Activated CD4-positive, alpha-beta T cell treated with anti-CD3 and anti-CD28 coated beads for 24 hours (primary cell): ENCODE measurements around the gene PLA2G2F.

Experiments used
- DNase-seq, 2 donors: peaks; one replicate each; pipeline ENCODE4 v3.0.0-alpha.2; 2020; ENCODE audit warnings: low read depth in 2 of 2

The PLA2G2F gene

DNA sequence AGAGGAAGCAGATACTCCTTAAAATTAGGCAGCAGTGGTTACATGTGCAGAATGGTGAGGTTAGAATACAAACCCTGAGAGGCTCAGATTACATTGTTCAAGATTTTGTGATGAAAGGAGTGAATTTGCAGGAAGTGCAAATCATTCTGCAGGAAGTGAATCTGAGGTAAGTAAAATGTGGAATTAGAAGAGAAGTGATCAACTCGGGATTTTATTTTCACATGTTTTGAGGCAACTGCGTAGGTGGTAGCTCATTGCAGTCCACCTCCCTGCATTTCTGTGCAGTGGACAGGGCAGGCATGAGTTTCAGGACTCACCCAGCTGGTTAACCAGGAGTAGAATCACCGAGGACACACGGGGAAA is 49.3 kb downstream of the PLA2G2F start:
- DNase-seq, result no peak

DNA sequence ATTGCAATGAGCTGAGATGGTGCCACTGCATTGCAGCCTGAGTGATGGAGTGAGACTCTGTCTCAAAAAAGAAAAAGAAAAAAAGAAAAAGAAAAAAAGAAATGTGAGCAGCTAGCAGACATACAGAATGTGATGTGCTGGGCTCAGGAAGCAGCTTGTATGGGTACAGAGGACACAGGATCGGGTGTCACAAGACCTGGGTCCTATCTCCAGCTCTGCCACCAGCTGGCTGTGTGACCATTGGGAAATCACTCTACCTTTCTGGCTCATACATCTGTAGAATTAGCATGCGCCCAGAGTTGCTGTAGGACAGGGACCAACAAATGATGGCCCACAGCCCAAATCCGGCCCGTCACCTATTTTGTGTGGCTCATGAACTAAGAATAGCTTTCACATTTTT is 50.5 kb downstream of the PLA2G2F start:
- DNase-seq, result no peak

DNA sequence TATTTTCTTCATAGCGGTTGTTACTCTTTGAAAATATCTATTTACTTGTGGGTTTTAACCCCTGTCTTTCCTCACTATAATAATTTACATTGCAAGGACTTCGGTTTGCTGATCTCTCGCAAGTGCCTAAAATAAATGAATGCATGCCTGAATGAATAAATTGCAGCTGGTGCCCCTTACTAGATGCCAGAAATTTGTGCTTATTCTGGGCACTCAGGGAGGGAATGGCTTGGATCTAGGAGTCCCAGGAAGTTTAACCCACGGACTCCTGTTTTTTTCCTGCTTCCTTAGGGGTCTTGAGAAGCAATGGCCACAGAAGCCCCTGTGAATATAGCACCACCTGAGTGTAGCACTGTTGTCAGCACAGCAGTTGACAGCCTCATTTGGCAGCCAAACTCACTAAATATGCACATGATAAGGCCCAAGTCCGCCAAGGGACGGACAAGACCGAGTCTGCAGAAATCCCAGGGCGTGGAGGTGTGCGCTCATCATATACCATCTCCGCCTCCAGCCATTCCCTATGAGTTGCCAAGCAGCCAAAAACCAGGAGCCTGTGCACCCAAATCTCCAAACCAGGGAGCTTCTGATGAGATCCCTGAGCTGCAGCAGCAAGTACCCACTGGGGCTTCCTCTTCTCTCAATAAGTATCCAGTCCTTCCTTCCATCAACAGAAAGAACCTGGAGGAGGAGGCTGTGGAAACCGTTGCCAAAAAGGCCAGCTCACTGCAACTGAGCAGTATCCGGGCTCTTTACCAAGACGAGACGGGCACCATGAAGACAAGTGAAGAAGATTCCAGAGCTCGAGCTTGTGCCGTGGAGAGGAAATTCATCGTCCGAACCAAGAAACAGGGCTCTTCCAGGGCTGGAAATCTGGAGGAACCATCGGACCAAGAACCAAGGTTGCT is 51.4 kb downstream of the PLA2G2F start:
- DNase-seq, result no peak

DNA sequence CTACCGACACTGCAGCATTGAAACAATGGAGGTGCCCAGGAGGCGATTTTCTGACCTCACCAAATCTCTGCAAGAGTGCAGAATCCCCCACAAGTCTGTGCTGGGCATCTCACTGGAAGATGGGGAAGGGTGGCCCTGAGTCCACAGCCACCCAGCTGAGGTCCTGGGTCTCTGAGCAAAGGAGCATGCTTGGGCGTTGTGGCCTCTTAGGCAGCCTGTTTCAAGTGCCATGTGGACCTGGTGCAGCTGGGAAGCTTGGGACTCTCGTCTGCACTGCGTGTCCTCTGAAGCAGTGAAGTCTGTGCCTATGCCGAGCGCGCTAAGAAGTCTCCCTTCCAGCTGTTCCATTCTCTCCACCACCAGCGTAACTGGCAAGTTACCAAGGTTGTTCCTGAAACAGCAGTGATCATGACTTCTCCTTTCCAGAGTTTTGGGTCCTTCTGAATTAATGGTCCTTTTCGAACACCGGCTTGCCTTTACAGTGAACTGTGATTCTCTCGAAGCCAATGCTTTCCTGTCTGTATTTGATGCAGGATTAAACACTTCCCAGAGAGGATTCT is 52.2 kb downstream of the PLA2G2F start:
- no peak for DNase-seq

DNA sequence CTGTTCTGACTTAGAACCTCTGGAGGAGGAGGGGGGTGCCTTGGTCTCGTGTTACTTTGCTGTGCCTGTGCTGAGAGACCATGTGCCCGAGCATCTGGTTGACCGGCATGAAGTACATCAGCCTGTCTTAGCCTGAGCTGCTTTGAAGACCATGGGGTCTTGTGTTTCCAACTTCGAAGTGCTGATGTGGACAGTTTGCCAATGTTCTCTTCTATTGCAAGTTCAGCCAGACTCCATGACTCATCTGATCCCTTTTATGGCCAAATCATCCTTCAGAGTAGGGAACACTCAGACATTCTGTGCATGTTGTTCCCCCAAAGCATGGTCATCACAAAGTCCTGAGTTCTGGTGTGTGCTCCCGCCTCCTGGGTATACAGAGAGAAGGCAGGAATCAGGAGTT is 53.2 kb downstream of the PLA2G2F start:
- no peak for DNase-seq

DNA sequence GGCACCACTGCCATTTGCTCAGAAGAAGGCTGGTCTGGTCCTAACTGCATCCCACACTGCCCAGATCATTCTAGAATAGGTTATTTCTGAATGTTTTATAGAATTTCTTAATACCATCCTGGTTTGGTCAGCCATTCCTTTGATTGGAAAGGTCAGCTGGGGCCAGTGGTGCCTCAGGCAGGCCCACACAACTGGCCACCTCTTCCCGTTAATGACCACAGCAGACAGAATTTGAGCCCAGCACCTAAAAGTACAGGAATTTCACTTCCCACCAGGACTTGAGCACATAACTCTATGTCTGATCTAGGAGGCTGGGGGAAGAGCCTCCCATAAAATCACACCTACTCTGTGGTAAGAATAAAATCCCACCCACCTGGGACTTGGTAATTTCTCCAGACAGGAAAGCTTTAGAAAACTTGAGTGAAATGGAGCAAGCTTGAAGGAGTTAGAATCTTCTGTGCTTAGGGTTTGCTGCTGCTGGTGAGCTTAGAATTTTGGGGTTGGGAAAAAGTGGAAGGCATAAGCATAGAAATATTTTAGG is 53.8 kb downstream of the PLA2G2F start:
- DNase-seq, result no peak

DNA sequence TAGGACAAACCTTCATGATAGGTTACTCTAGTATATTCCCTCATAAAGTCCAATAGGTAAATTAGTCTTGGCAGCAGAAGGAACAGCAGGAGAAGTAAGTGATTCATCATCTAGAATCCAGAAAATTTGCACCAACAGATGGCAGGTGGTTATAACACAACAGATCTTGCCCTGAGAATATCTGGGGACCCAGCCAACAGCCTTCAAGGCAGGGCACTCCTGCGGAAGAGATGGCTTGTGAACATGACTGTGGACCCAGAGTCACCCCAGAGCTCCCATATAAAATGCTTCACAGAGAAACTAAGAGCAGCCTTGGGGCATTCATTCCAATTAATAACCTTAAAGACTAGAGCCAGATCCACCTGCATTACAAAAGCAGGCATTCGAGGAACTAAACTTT is 55.1 kb downstream of the PLA2G2F start:
- DNase-seq, result no peak

DNA sequence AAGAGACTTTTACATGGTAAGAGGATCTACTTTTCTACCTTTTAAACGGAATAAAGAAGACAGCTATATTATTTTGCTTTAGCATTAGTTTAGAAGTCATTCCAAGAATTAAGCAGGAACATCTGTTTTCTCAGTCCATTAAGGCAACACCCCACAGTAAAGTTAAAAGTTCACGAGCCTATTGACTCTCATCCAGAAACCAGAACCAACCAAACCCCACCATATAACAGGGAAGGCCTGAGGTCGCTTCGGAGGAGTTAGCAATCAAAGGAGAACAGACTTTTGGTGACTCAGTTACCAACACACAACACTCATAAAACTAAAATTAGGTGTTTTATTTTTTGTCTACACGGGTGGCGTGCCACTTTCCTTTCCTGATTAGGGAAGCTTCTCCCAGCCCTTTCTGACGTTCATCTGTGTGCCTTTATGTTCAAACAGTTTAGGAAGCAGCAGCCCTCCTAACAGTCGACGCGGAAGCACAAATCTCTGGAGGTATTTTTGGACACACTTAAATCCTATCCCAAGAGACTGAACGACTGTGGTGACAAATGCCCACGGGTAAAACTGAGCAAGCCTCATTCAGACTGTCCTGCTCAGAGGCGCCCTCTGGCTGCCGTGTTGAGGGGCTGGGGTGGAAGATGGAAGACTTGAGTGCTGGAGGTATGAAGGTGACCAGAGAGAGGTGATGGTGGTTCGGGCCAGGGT is 55.8 kb downstream of the PLA2G2F start:
- DNase-seq, result peak; percentile 62 to 65

DNA sequence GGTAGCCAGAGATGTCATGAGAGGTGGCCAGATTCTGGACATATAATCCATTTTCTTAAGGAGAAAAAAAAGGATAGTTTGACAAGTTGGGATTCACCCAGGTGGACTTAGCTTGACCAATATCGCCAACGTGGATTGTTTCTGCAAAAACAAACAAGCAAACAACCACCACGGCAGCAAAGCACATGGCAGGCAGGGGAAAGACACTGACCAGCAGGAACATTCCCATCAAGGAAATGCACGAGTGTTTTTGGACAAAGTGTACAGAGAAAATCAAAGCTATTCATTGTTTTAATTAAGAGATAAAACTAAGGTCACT is 56.3 kb downstream of the PLA2G2F start:
- DNase-seq, result no peak

DNA sequence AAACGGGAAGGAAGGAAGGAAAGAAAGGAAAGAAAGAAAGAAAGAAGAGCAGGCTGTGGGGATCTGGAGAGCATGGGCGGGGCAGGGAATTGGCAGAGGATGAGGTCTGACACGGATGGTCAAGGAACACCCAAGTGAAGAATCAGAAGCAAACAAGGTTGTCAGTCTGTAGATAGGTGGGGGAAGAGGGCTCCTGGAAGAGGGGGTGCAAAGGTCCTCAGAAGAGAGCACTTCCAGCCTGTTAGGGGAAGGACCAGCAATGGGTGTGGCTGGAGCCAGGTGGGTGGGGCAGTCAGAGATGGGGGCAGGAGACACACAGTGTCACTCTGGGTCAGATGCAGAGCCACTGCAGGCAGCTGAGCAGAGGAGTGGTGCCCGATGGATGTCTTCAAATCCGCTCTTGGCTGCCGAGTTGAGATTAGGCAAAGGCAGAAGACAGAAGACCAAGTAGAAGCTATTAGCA is 58.2 kb downstream of the PLA2G2F start:
- no peak for DNase-seq

DNA sequence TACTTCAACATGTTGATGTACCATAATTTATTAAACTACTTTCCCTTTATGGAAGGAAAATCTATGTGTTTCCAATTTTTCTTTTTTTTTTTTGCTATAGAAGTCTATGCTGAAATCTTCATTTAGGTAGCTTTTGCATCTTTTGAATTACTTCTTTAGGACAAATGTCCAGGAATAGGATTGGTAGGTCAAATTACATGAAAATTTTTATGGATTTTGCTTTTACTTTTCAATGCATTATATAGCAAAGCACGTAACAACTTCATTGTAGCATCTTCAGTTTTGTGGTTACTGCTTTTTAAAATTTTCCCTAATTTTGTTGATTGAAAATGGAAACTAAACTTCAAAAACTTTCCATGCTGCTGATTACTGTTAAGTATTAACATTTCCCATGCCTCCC is 59.2 kb downstream of the PLA2G2F start:
- DNase-seq, result no peak

DNA sequence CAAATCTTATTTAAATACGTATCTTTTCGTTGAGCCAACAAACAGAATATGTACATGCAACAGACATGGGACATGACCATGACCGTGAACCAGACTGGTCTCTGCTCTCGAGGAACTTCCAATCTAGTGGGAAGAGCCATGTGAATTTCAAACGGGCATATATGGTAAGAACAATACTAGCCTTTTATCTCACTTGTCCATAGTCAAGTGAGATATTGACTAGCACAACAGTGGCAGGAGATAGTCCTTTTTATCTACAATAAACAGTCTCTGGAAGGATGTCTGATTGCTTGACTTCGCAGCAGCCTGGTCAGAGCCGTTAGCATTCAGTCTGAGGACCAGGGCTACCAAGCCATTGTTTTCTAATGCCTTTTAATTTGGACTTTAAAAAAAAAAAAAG is 59.8 kb downstream of the PLA2G2F start:
- no peak for DNase-seq

DNA sequence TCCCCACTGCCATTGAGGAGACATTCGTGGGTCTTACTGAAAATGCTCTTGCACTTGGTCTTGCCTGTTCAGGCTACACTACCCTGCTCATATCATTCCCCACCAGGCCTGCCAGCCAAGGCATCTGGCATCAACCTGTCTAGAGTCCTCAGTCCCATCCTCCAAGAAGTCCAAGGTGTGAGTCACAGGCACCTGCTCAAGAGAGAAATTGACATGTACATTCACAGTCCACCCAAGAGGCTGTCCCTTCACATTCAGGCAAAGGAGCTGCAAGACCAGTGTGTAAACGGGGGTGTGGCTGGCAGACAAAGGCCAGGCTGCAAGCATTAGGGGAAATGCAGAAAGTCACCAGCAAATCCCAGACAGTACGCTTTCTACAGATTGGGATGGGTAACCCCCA is 60.3 kb downstream of the PLA2G2F start:
- no peak for DNase-seq

DNA sequence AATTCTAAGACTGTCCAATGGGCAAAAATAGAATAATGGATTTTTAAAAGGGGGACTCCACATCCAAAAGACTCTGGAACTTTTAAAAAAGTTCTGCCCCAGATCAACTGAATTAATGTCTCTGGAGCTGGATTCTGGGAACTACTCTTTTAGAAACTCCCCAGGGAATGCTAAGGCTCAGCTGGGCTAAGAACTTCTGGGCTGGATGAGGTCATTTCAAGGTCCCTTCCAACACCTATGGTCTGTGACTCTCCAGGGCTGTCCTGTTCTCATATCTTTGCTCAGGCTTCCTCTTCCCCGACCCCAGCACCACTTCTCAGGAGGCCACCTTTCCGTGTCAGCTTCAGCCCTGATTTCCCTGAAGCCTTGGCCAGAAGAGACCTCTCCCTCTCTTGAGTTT is 60.7 kb downstream of the PLA2G2F start:
- no peak for DNase-seq
